Activated CD4-positive, alpha-beta T cell treated with anti-CD3 and anti-CD28 coated beads for 24 hours (primary cell): ENCODE measurements around the gene EIF5.

Source experiments
- DNase-seq, 2 donors: peaks; one replicate each; pipeline ENCODE4 v3.0.0-alpha.2; 2020; ENCODE audit warnings: low read depth in 2 of 2

The EIF5 gene

DNA sequence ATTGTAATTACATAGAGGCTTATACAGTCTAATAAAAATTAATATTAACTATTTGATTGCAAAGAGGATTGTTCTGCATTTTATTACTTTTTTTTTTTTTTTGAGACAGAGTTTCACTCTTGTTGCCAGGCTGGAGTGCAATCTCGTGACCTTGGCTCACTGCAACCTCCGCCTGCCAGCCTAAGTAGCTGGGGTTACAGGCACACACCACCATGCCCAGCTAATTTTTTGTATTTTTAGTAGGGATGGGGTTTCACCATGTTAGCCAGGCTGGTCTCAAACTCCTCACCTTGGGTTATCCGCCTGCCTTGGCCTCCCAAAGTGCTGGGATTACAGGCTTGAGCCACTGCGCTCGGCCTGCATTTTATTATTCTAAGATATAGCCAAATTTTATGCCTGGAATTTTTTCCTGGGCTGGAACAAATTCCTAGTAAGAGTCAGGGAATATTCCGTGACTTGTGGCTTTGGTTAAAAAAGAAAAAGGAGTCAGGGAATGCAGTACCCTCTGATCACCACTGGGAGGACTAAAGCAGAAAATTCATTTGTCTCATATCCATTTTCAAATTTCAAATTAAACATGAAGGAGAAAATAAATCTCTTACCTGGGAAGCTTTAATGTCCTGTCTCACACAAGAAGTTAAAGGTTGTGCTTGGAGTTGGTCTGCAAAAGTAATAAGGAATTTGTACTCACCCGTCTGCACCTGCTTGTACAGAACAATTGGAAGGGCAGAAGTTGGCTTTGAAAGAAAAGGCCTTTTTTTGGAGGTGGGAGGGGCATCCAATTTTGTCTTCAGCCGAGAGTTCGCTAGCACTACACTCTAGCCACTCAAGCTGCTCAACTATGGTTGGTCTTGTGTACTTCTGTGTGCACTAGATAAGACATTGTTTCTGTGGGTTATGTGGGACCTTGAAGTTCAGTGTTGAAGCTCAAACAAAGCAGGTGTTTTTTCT, 59.9 kb downstream of the EIF5 start:
- DNase-seq, result no peak
